ENCODE results near the gene MARCHF10.

Gene MARCHF10

GRCh38 chr17:62821189-62822079, 13.3 kb upstream of the MARCHF10 start:
- DNase-seq: no peak

GRCh38 chr17:62819511-62820221, 11.6 kb upstream of the MARCHF10 start:
- DNase-seq: peak; percentile 66

GRCh38 chr17:62818526-62818925, 10.4 kb upstream of the MARCHF10 start:
- DNase-seq: no peak

GRCh38 chr17:62816282-62816839, 8.2 kb upstream of the MARCHF10 start:
- DNase-seq: no peak

- DNase-seq: no peak
Measured at GRCh38 chr17:62809656-62810055, 1.5 kb upstream of the MARCHF10 start.

GRCh38 chr17:62808576-62808970, 459 bp upstream of the MARCHF10 start:
- no peak for DNase-seq

GRCh38 chr17:62805234-62805633, 2.9 kb downstream of the MARCHF10 start:
- DNase-seq: no peak

GRCh38 chr17:62804822-62805221, 3.3 kb downstream of the MARCHF10 start:
- DNase-seq: no peak

- DNase-seq: no peak
Measured at GRCh38 chr17:62804025-62804424, 4.1 kb downstream of the MARCHF10 start.

- DNase-seq: no peak
Measured at GRCh38 chr17:62802561-62803205, 5.4 kb downstream of the MARCHF10 start.

- DNase-seq: no peak
Measured at GRCh38 chr17:62801553-62802114, 6.5 kb downstream of the MARCHF10 start.

GRCh38 chr17:62800585-62800984, 7.5 kb downstream of the MARCHF10 start:
- DNase-seq: no peak

- DNase-seq: no peak
Measured at GRCh38 chr17:62797959-62798358, 10.2 kb downstream of the MARCHF10 start.

- no peak for DNase-seq
Measured at GRCh38 chr17:62796291-62796690, 11.8 kb downstream of the MARCHF10 start.

- no peak for DNase-seq
Measured at GRCh38 chr17:62794666-62794971, 13.5 kb downstream of the MARCHF10 start.

GRCh38 chr17:62793919-62794665, 14.0 kb downstream of the MARCHF10 start:
- DNase-seq: no peak

- no peak for DNase-seq
Measured at GRCh38 chr17:62792447-62792800, 15.7 kb downstream of the MARCHF10 start.

- no peak for DNase-seq
Measured at GRCh38 chr17:62791767-62792446, 16.2 kb downstream of the MARCHF10 start.

- no peak for DNase-seq
Measured at GRCh38 chr17:62791235-62791734, 16.8 kb downstream of the MARCHF10 start.

- no peak for DNase-seq
Measured at GRCh38 chr17:62790564-62790986, 17.5 kb downstream of the MARCHF10 start.

GRCh38 chr17:62787366-62787765, 20.7 kb downstream of the MARCHF10 start:
- no peak for DNase-seq

- no peak for DNase-seq
Measured at GRCh38 chr17:62786646-62787045, 21.5 kb downstream of the MARCHF10 start.
